Right ventricle myocardium inferior (tissue), 1 donor: ENCODE data around the gene SHC3. TPM values are rescaled to one million over a fixed set of nuclear protein-coding genes. Genes with fewer than 3 reads are reported as not detected.

Source experiments
- ATAC-seq: fragments of 200-7000 bp; cut with Tn5 transposase; one replicate; pipeline ENCODE4 v1.9.1; 2020; ENCODE audit warnings: mild to moderate bottlenecking, moderate library complexity
- DNase-seq: peaks from one replicate; pipeline ENCODE4 v3.0.0; 2021; ENCODE audit errors: missing footprints
- intact Hi-C: fragments of 100-400 bp; cut with DNase I; formaldehyde crosslinking; loops from one replicate; pipeline ENCODE4 v1.11.0; 2022
- total RNA-seq: library from RNA; stranded (reverse); fragmentation: NEBNext Ultra II Directional; extraction: Animal tissue kit (Norgen Biotek cat#: 25700); gene quantifications from one replicate; pipeline ENCODE4 v1.2.1, GENCODE V29; 2021
- donor health status: DM: no; HTN: yes; CAD: no; lungs with severe emphysema.

Gene SHC3
- total RNA-seq, 1 donor from 2014 or later = 1.1 TPM

GRCh38 chr9:89168901-89169813 is 9.5 kb downstream of the SHC3 start:
- intact Hi-C loops = no loop called here
- ATAC-seq = no peak
- DNase-seq = no peak

- ATAC-seq (no peak), DNase-seq (no peak)
- intact Hi-C loops = no loop called here
These were observed 10.8 kb downstream of the SHC3 start for GRCh38 chr9:89167788-89168187.

- ATAC-seq (no peak), DNase-seq (no peak)
- intact Hi-C loops = no loop called here
These were observed 11.8 kb downstream of the SHC3 start for GRCh38 chr9:89166852-89167251.

GRCh38 chr9:89165880-89166279 is 12.7 kb downstream of the SHC3 start:
- ATAC-seq (no peak), DNase-seq (no peak)
- intact Hi-C loops = no loop called here

- no peak for ATAC-seq
- DNase-seq = no peak
- intact Hi-C loops = no loop called here
These were observed 13.3 kb downstream of the SHC3 start for GRCh38 chr9:89165341-89165740.

- ATAC-seq (no peak), DNase-seq (no peak)
- intact Hi-C loops = no loop called here
These were observed 17.4 kb downstream of the SHC3 start for GRCh38 chr9:89161221-89161620.

- no peak for DNase-seq
- ATAC-seq = no peak
- intact Hi-C loops = no loop called here
These were observed 17.8 kb downstream of the SHC3 start for GRCh38 chr9:89160806-89161205.

- DNase-seq (no peak), ATAC-seq (no peak)
- intact Hi-C loops = no loop called here
These were observed 23.8 kb downstream of the SHC3 start for GRCh38 chr9:89154651-89155336.

GRCh38 chr9:89154218-89154617 is 24.4 kb downstream of the SHC3 start:
- intact Hi-C loops = no loop called here
- DNase-seq (no peak), ATAC-seq (no peak)

- DNase-seq (no peak), ATAC-seq (no peak)
- intact Hi-C loops = no loop called here
These were observed 25.2 kb downstream of the SHC3 start for GRCh38 chr9:89153232-89154017.

GRCh38 chr9:89149726-89150125 is 28.9 kb downstream of the SHC3 start:
- intact Hi-C loops = no loop called here
- no peak for DNase-seq

GRCh38 chr9:89145097-89145496 is 33.5 kb downstream of the SHC3 start:
- ATAC-seq = no peak
- intact Hi-C loops = no loop called here
- no peak for DNase-seq

More at GRCh38 chr9:89149726-89150125, 28.9 kb downstream of the SHC3 start:
- ATAC-seq = no peak

GRCh38 chr9:89144238-89144637 is 34.4 kb downstream of the SHC3 start:
- intact Hi-C loops = no loop called here
- ATAC-seq (no peak), DNase-seq (no peak)

- no peak for DNase-seq
- no peak for ATAC-seq
- intact Hi-C loops = no loop called here
These were observed 35.4 kb downstream of the SHC3 start for GRCh38 chr9:89143266-89143665.

- intact Hi-C loops = no loop called here
- no peak for ATAC-seq
These were observed 39.2 kb downstream of the SHC3 start for GRCh38 chr9:89139455-89139854.

GRCh38 chr9:89138463-89139390 is 39.9 kb downstream of the SHC3 start:
- intact Hi-C loops = no loop called here
- no peak for DNase-seq

More at GRCh38 chr9:89139455-89139854, 39.2 kb downstream of the SHC3 start:
- DNase-seq = no peak

GRCh38 chr9:89137542-89138462 is 40.8 kb downstream of the SHC3 start:
- intact Hi-C loops = no loop called here
- no peak for DNase-seq
- ATAC-seq = peak; percentile 85

More at GRCh38 chr9:89138463-89139390, 39.9 kb downstream of the SHC3 start:
- ATAC-seq = no peak
